Ovary (tissue), 9 donors: ENCODE results near the gene ADARB2. TPM values are rescaled to one million over a fixed set of nuclear protein-coding genes. Genes with fewer than 3 reads are reported as not detected.
"Not testable (repeated sequence)": the region's sequence is repeated elsewhere in the genome, so short reads cannot be mapped to it uniquely, and the experiment has no call there.

Experiments
- DNase-seq, 5 donors: peaks; one replicate each; pipeline ENCODE4 v3.0.0-alpha.2; 2019 to 2020
- H3K27ac ChIP-seq, 2 donors: fragments of 200-600 bp; one replicate each; pipeline versions ENCODE4 v1.5.1 to v1.8.0; 2019 to 2022
- H3K27me3 ChIP-seq: fragments of 200-600 bp; one replicate; pipeline ENCODE4 v1.8.0; 2022
- H3K36me3 ChIP-seq: fragments of 200-600 bp; sonication (generic); one replicate; pipeline ENCODE4 v1.5.1; 2019
- H3K4me1 ChIP-seq: one replicate; pipeline ENCODE4 v1.8.1; 2013; ENCODE audit warnings: mild to moderate bottlenecking, moderate library complexity; ENCODE audit not compliant: insufficient read depth
- H3K4me3 ChIP-seq: fragments of 200-600 bp; sonication (generic); one replicate; pipeline ENCODE4 v1.5.1; 2017
- H3K9me3 ChIP-seq, 2 donors: fragments of 200-600 bp in 1 of 2; sonication (generic) in 1 of 2; one replicate each; pipeline versions ENCODE4 v1.5.1 to v1.8.1; 2013 to 2019; ENCODE audit warnings: mild to moderate bottlenecking in 1 of 2, moderate library complexity in 1 of 2
- CTCF ChIP-seq, 3 donors: fragments of 450-650 bp in 2 of 3; fragments of 200-600 bp in 1 of 3; IDR thresholded peaks; one replicate each; pipeline versions ENCODE4 v1.5.1 to v1.8.0; 2016 to 2022; ENCODE audit warnings: antibody characterized with exemption in 3 of 3, mild to moderate bottlenecking in 1 of 3
- EP300 ChIP-seq: sonication (generic); formaldehyde crosslinking; IDR thresholded peaks from one replicate; pipeline ENCODE4 v1.6.1; 2017; ENCODE audit warnings: antibody characterized with exemption
- POLR2A ChIP-seq: fragments of 450-650 bp; IDR thresholded peaks from one replicate; pipeline ENCODE4 v1.6.1; 2017; ENCODE audit warnings: antibody characterized with exemption, mild to moderate bottlenecking, moderate library complexity
- WGBS, 3 donors: extraction: QIAGEN DNeasy Blood & Tissue Kit in 1 of 3; methylation state at CpG; one replicate each; pipeline versions ENCODE4 v1.1.5 to v1.1.7; 2013 to 2017; 5-methylcytosine and 5-hydroxymethylcytosine counted together
- intact Hi-C, 4 donors: fragments of 100-400 bp; cut with DNase I; formaldehyde crosslinking; loops; one replicate each; pipeline versions ENCODE4 v1.11.0 to v1.15.1; 2022 to 2023
- polyA plus RNA-seq, 2 donors: library from polyadenylated mRNA; stranded (reverse); fragments of 200-250 nt in 1 of 2; fragments of 350-450 nt in 1 of 2; fragmentation: Illumina TruSeq in 1 of 2; extraction: RNeasy Lipid Tissue Mini Kit (QIAGEN cat#74804) in 1 of 2; gene quantifications; one replicate each; pipeline ENCODE4 v1.2.3, GENCODE V29; 2013 to 2014
- total RNA-seq, 7 donors: library from RNA; depleted of rRNA in 2 of 7; stranded (reverse); fragments of >200 nt in 2 of 7; fragmentation: NEBNext Ultra II Directional in 3 of 7; extraction: Animal tissue kit (Norgen Biotek cat#: 25700) in 3 of 7; gene quantifications; one replicate each; pipeline versions ENCODE4 v1.1.0 to v1.2.4, GENCODE V29; 2016 to 2023
- donor health status: DM: no; HTN: no; CAD: no; lungs with moderate emphysema.
- donor health status: DM: no; HTN: no; CAD: no.
- donor health status: Bipolar disorder and iron deficiency.
- donor health status: DM: yes; HTN: yes; CAD: no.
- donor health status: DM: no; HTN: no; CAD: no.
- donor health status: DM: yes; HTN: yes; CAD: no.

The ADARB2 gene
- total and polyA plus RNA-seq, 9 donors, result 0.12 to 2.0 (median 0.36) TPM; not detected in 2

GRCh38 chr10:1229116-1229515 is 508.2 kb downstream of the ADARB2 start:
- no peaks in the 10 kb centered on the region for H3K27me3 ChIP-seq
- no peaks in the 10 kb centered on the region for H3K9me3 ChIP-seq
- no peak overlapping the region for H3K27ac ChIP-seq
- WGBS, 3 donors, result 69 to 79% (median 74%) methylated on average over 3 of the region's 3 CpGs
- DNase-seq, result no peak
- TF ChIP-seq EP300, result no peak
- TF ChIP-seq CTCF (IDR thresholded peaks at IDR 0.05), result no peak
- TF ChIP-seq POLR2A, result no peak
- no peak overlapping the region for H3K4me3 ChIP-seq
- intact Hi-C loops, result no loop called here
- no peaks in the 10 kb centered on the region for H3K4me1 ChIP-seq
- no peaks in the 10 kb centered on the region for H3K36me3 ChIP-seq

- no peak for DNase-seq
- H3K27ac ChIP-seq, result no peak overlapping the region
- intact Hi-C loops, result no loop called here
These were observed 508.8 kb downstream of the ADARB2 start for GRCh38 chr10:1228467-1228975.

GRCh38 chr10:1227510-1228402 is 509.6 kb downstream of the ADARB2 start:
- H3K27ac ChIP-seq, result no peak overlapping the region
- no peaks in the 10 kb centered on the region for H3K4me1 ChIP-seq
- H3K36me3 ChIP-seq, result no peaks in the 10 kb centered on the region
- no peak overlapping the region for H3K4me3 ChIP-seq
- intact Hi-C loops, result no loop called here
- H3K9me3 ChIP-seq, result no peaks in the 10 kb centered on the region
- no peaks in the 10 kb centered on the region for H3K27me3 ChIP-seq
- 14 to 25% (median 15%) methylated on average over 9 of the region's 9 CpGs for WGBS, 3 donors
- TF ChIP-seq EP300 (no peak), CTCF (IDR thresholded peaks at IDR 0.05) (no peak), POLR2A (no peak)
- no peak for DNase-seq

More at GRCh38 chr10:1228467-1228975, 508.8 kb downstream of the ADARB2 start:
- H3K27me3 ChIP-seq, result no peaks in the 10 kb centered on the region
- H3K4me3 ChIP-seq, result no peak overlapping the region
- no peaks in the 10 kb centered on the region for H3K9me3 ChIP-seq
- no peaks in the 10 kb centered on the region for H3K4me1 ChIP-seq
- no peak for TF ChIP-seq EP300
- TF ChIP-seq POLR2A, result no peak
- no peak for TF ChIP-seq CTCF (IDR thresholded peaks at IDR 0.05)
- WGBS, 3 donors, result 90 to 91% (median 90%) methylated on average over 14 of the region's 14 CpGs
- H3K36me3 ChIP-seq, result no peaks in the 10 kb centered on the region

- H3K27ac ChIP-seq, DNase-seq, H3K4me3 ChIP-seq, H3K36me3 ChIP-seq, H3K27me3 ChIP-seq, intact Hi-C loops, H3K9me3 ChIP-seq, H3K4me1 ChIP-seq: not testable (repeated sequence)
- 27 to 37% (median 35%) methylated on average over 8 of the region's 8 CpGs for WGBS, 3 donors
These were observed 510.4 kb downstream of the ADARB2 start for GRCh38 chr10:1226907-1227306.

GRCh38 chr10:1219874-1220273 is 517.5 kb downstream of the ADARB2 start:
- intact Hi-C loops, H3K4me3 ChIP-seq, H3K27me3 ChIP-seq, H3K36me3 ChIP-seq, H3K4me1 ChIP-seq, DNase-seq, H3K27ac ChIP-seq, H3K9me3 ChIP-seq: not testable (repeated sequence)
- WGBS, 3 donors, result 0 to 2% (median 0%) methylated on average over 1 of the region's 1 CpG
